GM21381 (cell line): Measurements from ENCODE around the gene BCL2.

Experiments
- ATAC-seq: cut with Tn5 transposase; IDR thresholded peaks from one replicate; pipeline ENCODE4 v1.9.1; 2021; ENCODE audit warnings: mild to moderate bottlenecking, moderate library complexity; ENCODE audit not compliant: unreplicated experiment

Gene BCL2

GRCh38 chr18:63128237-63128974, 191.2 kb downstream of the BCL2 start:
- no peak for ATAC-seq

- no peak for ATAC-seq
Observed at GRCh38 chr18:63126134-63127069, 193.2 kb downstream of the BCL2 start.

GRCh38 chr18:63120620-63121019, 198.9 kb downstream of the BCL2 start:
- no peak for ATAC-seq

- no peak for ATAC-seq
Observed at GRCh38 chr18:63119647-63120046, 199.9 kb downstream of the BCL2 start.

- no peak for ATAC-seq
Observed at GRCh38 chr18:63113899-63114565, 205.5 kb downstream of the BCL2 start.

DNA sequence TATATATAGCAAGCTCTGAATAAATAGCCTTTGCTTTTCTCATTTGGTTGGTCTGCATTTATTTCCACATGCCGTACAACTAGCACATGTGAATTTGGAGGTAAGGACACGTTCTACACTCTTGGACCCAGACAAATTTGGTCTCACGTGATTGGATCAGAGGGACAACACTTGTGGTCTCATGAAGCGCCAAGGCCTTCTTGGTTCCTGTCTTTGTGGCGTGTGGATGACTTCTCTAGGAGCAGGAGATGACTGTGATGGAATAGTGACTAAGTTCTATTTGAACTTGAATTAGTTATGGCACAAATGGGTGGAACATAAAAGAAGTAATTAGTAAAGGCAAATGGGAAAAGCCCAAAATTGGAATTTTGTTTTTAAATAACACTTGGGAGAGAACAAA, 206.9 kb downstream of the BCL2 start:
- ATAC-seq, result no peak

DNA sequence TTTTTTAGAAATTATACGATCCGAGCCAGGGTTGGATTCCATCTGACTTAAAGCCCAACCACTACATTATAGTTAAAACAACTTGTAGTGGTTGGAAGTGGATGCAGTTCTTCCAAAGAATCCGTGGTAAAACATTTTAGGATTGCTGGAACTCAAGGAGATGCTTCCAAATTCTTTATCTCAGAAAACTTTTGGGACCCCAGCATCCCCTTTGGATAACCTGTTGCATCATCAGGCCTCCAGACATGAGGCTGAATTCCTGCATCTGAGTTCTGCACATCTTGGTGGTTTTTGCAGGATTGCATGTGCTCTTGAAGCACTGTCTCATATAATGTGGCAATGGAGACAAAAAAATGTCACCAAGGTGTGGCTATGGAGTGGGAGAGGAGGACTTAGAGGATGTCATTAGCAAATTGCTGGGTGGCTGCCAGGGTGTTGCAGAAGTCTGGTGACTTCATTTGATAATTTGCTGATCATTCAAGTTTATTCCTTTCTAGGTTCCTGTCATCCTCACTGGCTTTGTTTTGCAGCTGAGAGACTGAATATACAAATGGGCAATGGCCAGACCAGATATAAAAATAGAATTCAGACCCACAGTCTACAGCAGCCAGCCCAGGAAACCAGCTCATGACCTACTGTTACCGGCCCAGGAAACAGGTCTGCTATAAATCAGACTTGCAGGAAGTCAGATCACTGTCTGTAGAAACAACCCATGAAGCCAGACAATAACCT, 207.7 kb downstream of the BCL2 start:
- no peak for ATAC-seq

DNA sequence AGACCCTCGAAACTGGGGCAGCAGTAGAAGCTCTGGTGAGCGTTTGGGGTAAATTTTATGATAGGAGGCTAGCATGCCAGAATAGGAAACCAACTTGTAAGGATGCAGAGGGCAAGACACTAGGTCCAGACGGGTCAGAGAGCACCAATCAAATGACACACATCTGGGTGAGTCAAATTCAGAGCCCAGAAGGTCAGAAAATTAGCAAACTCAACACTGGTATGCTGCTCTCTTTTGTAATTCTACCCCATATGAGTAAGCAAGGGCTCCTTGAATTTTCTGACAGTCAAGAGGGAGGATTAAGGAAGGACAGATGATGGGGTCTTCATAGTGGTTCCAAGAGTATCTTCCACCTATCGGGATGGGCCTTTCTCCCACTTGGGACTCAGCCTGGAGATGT, 209.8 kb downstream of the BCL2 start:
- ATAC-seq, result no peak

DNA sequence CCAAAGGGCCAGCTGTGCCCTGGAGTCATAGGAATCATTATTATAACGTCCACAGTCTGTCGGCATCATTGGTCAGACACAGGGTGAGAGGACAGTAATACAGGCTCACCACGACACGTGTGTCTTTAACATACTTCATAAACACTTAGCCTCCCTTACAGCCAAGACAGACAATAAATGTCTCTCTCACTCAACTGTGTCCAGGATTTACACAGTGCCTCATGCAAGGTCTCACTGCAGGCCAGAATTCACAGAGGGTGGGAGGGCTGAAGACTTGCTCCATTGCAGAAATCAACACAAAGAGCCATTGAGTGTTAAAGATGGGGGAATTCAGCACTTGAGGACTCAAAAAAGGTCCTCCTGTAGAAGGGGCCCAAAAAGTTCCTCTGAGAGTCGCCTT, 210.5 kb downstream of the BCL2 start:
- ATAC-seq, result no peak

DNA sequence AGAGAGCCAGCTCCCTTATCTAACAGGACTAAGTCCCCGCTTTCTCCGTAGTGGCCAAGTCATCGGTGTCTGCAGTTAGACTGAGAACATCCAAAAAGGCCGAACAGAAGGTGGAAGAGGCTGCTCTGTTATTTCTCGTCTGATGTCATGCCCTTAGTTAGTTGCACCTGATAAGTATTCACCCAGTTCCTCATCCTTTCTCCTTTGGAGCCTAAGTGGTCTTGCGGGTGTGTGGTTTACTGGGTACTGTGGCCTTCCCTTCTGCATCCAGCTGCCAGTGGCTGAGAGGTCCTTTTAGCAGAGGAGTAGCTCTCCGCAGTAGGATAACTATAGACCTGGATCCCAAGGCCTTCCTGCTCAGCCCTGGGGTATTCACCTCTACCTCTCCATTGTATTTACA, 211.6 kb downstream of the BCL2 start:
- no peak for ATAC-seq

- ATAC-seq, result peak; percentile 29
Observed at GRCh38 chr18:63107171-63107845, 212.3 kb downstream of the BCL2 start.

DNA sequence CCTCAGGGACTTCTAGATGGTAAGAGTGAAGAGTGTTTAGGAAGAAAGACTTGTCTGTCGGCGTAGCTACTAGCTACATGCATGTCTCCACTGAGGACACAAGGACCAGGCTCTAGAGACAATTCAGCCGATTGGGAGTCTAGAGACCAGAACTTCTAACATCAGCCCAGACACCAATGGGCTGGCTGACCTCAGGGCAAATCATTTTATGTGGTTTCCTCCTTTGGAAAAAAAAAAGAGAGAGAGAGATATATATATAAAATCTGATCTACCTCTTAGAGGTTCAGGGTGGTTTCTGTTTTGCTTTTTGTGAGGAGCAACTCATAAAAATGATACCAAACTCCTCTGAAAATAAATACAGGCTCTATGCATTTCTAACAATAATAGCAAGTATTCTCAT, 212.8 kb downstream of the BCL2 start:
- ATAC-seq, result peak; percentile 36

- ATAC-seq, result peak; percentile 61
Observed at GRCh38 chr18:63105636-63106316, 213.8 kb downstream of the BCL2 start.

DNA sequence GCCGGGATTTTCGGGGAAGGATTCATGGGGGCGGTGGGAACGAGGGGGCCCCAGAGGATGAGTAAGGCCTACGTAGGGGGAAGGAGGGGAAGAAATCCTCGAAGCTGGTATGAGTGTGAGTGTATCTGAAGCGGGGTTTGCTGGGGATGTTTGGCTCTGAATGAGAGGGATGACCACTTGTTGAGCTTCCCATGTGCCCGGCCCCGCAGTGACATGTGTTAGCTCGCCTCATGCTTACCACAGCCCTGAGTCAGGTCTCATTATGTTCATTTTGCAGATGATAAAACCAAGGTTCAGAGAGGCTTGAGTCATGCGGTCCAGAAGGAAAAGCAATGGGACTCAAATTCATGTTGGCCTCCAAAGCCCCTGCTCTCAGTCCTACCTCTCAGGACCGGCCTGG, 214.7 kb downstream of the BCL2 start:
- no peak for ATAC-seq

GRCh38 chr18:63102941-63103744, 216.4 kb downstream of the BCL2 start:
- no peak for ATAC-seq

GRCh38 chr18:63100630-63101055, 218.9 kb downstream of the BCL2 start:
- ATAC-seq, result no peak

GRCh38 chr18:63099848-63100629, 219.5 kb downstream of the BCL2 start:
- ATAC-seq, result peak; percentile 61
